ENCODE measurements around the gene TSPAN33.
"Not testable (repeated sequence)": the region's sequence is repeated elsewhere in the genome, so short reads cannot be mapped to it uniquely, and the experiment has no call there.

TSPAN33 gene

GRCh38 chr7:129170441-129171021, 26.0 kb downstream of the TSPAN33 start:
- DNase-seq (ENCODE audit: low spot score), result no peak

- not testable (repeated sequence) for DNase-seq (ENCODE audit: low spot score)
Measured at GRCh38 chr7:129173861-129174260, 29.4 kb downstream of the TSPAN33 start.

- DNase-seq (ENCODE audit: low spot score), result no peak
Measured at GRCh38 chr7:129176916-129177710, 32.6 kb downstream of the TSPAN33 start.

DNA sequence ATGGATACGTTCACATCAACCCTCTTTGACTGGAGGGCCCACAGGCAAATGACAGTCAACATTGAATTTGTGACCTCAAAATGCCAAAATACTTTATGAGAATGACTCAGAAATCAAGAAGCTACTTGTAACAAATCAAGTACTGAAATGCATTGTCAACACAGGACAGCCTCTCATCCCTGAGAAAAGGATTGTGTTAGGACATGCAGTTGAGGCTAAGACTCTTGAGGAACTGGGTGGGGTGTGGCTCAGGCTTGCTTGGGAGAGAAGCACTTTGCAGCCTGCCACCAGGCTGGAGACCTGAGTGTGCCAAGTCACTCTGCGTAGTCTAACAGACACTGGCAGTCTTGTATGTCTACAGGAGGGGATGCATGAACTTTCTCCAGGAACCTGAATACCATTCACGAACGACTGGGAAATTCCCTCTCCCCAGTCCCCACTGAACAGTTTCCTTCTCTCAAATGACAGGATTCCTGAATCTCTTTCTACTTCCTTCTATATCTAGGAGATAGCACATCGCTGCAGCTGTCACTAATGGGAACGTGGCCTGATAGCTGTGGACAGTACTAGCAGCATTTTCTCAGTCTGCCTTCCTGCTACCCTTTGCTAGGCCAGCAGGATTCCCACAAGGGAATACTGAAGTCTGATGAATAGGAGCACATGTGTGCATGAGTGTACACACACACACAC, 40.6 kb downstream of the TSPAN33 start:
- DNase-seq (ENCODE audit: low spot score), result no peak

DNA sequence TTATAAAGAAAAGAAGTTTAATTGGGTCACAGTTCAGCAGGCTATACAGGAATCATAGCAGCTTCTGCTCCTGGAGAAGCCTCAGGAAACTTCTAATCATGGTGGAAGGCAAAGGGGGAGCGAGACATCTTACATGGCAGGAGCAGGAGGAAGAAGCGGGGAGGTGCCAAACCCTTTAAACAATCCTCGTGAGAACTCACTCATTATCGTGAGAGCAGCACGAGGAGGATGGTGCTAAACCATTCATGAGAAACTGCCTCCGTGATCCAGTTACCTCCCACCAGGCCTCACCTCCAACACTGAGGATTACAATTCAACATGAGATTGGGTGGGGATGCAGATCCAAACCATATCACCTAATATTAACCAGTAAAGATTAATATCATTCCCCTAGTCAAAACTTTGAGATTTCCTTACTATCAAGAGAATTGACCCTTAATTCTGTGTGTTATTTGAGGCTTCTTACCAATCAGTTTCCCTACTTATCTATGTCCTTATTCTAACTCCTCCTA, 42.3 kb downstream of the TSPAN33 start:
- DNase-seq (ENCODE audit: low spot score), result no peak

DNA sequence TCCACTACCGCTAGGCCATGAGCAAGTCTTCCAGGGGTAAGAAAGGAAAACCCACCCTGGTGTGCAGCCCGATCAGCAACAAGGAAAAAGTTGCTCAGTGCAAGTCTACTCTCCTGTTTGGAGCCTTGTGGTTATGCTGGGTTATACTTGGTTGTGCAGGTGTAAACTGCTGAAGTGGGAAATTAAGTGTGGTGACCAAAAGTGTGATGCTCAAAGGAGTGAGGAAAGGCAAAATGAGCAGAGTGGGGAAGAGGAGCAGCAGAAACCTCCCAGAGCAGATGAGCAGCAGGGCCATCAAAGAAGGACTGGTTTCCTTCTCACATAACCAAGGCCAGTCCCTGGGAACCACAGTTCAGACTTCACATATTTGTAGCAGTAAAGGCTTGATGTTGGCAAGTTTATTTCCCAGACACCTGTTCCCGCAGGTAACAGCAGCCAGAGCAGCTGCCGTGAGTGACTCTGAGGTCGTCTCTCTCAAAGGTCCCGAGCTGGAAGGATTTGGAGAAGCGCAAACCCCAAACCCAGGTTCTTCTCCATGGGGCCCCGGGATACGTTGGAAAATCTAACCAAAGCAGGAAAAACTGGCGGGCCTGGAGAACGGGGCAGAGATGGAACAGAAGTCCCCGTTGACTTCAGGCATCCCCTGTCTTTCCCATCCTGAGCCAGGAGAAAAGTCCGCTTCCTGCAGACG, 43.3 kb downstream of the TSPAN33 start:
- no peak for DNase-seq (ENCODE audit: low spot score)

GRCh38 chr7:129188372-129188891, 43.9 kb downstream of the TSPAN33 start, which contains the start of gene SMO:
TSS of gene SMO (plus strand) at chr7:129188633. CDS start at chr7:129189152, 519 bp downstream.
- no peak for DNase-seq (ENCODE audit: low spot score)

GRCh38 chr7:129188892-129189660, 44.6 kb downstream of the TSPAN33 start:
- DNase-seq (ENCODE audit: low spot score), result no peak

DNA sequence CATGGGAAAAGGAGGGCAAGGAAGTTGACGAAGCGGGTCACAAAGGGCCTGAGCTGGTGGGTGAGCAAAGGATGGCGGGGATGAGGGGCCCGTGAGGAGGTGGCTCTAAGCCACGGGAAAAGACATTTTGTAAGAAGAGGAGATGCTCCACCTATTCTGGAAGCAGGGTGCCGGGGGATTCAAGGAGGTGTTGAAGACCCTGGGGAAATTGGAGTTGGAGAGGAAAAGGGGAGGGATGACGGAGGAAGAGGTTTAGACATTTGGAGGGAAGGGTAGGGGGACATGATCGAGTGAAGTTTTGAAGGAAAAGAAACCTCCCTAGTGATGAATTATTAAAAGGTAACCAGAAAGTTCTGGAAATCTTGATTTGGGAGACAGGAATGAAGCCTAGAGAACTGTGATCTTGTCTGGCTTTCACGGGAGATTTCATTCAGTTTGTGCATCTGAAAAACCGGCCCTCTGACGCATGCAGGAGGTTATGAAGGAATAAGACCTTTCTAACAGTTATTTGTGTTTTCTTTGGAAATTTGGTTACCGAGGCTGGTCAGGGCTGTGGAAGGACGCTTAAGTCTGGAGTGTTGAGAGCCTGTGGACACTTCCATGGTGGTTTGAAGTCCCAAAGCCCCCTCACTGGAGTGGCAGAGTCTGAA, 45.3 kb downstream of the TSPAN33 start:
- DNase-seq (ENCODE audit: low spot score), result no peak

GRCh38 chr7:129191272-129191671, 46.8 kb downstream of the TSPAN33 start:
- no peak for DNase-seq (ENCODE audit: low spot score)

DNA sequence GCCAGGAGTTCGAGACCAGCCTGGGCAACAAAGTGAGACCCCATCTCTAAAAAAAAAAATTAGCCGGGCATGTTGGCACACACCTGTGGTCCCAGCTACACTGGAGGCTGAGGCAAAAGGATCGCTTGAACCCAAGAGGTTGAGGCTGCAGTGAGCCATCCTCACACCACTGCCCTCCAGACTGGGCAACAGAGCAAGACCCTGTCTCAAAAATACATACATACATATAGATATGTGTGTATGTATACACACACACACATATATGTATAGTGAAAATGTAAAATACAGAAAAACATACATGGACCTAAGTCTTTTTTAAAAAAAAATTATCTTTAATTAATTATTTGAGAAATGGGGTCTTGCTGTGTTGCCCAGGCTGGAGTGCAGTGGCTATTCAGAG, 49.4 kb downstream of the TSPAN33 start:
- no peak for DNase-seq (ENCODE audit: low spot score)

DNA sequence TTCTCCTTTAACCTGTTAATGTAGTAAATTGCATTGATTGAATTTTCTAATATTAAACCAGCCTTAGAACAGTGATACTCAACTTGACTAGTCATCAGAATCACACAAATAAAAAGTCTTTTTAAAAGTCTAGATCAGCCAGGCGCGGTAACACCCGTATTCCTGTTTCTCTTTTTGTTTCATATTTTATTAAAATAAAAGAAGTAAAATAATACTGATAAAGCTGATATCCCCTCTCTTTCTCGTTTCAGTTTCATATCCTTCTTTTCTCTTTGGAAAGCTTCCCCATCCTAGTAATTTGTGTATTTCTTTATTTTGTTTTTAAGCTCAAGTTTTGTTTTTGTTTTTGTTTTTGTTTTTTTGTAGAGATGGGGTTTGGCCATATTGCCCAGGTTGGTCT, 53.3 kb downstream of the TSPAN33 start:
- no peak for DNase-seq (ENCODE audit: low spot score)

DNA sequence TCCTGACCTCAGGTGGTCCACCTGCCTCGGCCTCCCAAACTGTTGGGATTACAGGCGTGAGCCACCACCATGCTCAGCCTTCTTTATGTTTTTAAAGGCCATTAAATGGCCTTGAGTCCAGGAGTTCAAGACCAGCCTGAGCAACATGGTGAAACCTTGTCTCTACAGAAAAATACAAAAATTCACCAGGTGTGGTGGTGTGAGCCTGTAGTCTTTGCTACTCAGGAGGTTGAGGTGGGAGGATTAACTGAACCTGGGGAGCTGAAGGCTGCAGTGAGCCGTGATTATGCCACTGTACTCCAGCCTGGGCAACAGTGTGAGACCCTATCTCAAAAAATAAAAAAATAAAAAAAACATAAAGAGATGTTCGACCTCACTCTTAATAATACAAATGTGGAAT, 54.9 kb downstream of the TSPAN33 start:
- DNase-seq (ENCODE audit: low spot score), result no peak

- DNase-seq (ENCODE audit: low spot score), result no peak
Measured at GRCh38 chr7:129202058-129202777, 57.7 kb downstream of the TSPAN33 start.

DNA sequence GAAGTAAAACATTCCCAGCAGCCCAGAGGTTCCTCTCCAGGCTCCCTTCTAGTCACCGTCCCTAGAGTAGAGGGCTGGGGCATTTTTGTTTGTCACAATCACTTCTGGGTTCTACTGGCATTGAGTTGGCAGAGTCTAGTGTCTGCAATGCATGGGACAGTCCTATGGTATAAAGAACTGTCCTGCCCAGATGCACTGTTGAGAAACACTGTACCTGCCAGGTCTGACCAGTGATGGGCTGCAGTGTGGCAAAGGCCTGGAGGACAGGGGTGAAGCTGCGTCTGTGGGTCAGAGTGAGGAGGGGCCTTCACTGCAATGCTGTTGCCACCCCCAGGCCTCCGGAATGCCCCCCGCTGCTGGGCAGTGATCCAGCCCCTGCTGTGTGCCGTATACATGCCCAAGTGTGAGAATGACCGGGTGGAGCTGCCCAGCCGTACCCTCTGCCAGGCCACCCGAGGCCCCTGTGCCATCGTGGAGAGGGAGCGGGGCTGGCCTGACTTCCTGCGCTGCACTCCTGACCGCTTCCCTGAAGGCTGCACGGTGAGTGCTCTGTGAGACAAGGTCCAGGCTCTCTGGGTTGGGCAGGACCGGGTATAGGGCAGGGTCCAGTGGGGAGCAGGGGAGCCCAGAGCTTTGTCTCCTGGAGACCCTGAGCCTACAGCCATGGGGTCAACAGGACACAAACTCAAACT, 58.7 kb downstream of the TSPAN33 start:
- DNase-seq (ENCODE audit: low spot score), result no peak

GRCh38 chr7:129205126-129205818, 60.8 kb downstream of the TSPAN33 start:
- DNase-seq (ENCODE audit: low spot score), result no peak

DNA sequence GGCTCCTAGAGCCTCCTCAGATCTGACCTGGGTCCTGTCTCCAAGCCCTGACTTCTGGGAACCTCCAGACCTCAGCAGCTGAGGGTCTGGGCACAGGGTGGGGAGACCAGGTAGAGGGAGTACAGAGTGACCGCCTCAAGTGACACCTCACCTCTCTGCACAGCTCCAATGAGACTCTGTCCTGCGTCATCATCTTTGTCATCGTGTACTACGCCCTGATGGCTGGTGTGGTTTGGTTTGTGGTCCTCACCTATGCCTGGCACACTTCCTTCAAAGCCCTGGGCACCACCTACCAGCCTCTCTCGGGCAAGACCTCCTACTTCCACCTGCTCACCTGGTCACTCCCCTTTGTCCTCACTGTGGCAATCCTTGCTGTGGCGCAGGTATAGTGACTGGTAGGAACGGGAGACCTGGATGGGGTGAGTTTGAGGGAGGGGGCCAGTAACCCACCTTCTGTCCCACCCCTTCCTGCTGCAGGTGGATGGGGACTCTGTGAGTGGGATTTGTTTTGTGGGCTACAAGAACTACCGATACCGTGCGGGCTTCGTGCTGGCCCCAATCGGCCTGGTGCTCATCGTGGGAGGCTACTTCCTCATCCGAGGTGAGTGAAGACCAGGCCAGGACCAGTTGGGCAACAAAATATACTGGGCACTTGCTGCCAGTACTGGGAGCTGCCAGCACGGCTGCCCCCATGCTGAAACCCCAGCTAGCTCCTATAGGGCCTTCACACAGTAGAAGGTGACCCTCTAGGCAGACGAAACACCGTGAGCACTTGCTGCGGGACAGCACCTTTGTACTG, 61.7 kb downstream of the TSPAN33 start:
- no peak for DNase-seq (ENCODE audit: low spot score)

DNA sequence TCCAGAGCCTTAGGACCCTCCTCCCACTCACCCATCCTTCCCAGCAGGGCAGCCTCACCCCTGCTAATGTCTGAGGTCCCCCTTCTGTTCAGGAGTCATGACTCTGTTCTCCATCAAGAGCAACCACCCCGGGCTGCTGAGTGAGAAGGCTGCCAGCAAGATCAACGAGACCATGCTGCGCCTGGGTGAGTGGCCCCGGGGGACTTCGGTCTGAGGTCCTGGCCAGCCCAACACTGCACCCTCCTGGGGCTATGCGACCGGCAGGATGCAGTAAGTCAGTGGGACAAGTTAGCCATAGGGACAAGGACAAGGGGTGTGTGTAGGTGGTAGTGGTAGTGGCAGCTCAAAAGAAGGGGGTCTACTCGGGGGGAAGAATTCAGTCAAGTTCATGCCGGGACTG, 64.2 kb downstream of the TSPAN33 start:
- no peak for DNase-seq (ENCODE audit: low spot score)

Data from putamen (tissue), 1 donor.